Liver (tissue), 3 donors: ENCODE measurements around the gene RASA4B.
"Not testable (repeated sequence)": the region's sequence is repeated elsewhere in the genome, so short reads cannot be mapped to it uniquely, and the experiment has no call there.

ENCODE experiments used
- HNF4A ChIP-seq, 2 donors: conservative IDR thresholded peaks; 2 replicates each; pipeline ENCODE4 v1.6.1; 2016; ENCODE audit warnings: antibody characterized with exemption in 2 of 2, mild to moderate bottlenecking in 2 of 2
- HNF4G ChIP-seq: IDR thresholded peaks from 2 replicates; pipeline ENCODE4 v1.6.1; 2016; ENCODE audit warnings: antibody characterized with exemption
- JUND ChIP-seq, 2 donors: IDR thresholded peaks; 2 replicates each; pipeline ENCODE4 v1.6.1; 2016; ENCODE audit warnings: antibody characterized with exemption in 2 of 2
- NR2F2 ChIP-seq: IDR thresholded peaks from 2 replicates; pipeline ENCODE4 v1.6.1; 2016; ENCODE audit warnings: antibody characterized with exemption
- RAD21 ChIP-seq, 2 donors: IDR thresholded peaks; 2 replicates each; pipeline ENCODE4 v1.6.1; 2016; ENCODE audit warnings: antibody characterized with exemption in 2 of 2, mild to moderate bottlenecking in 2 of 2
- REST ChIP-seq: IDR thresholded peaks from 2 replicates; pipeline ENCODE4 v1.6.1; 2016; ENCODE audit warnings: antibody characterized with exemption, mild to moderate bottlenecking
- RXRA ChIP-seq, 2 donors: IDR thresholded peaks; 2 replicates each; pipeline ENCODE4 v1.6.1; 2017 to 2018; ENCODE audit warnings: antibody characterized with exemption in 2 of 2, mild to moderate bottlenecking in 1 of 2
- SP1 ChIP-seq: IDR thresholded peaks from 2 replicates; pipeline ENCODE4 v1.6.1; 2018; ENCODE audit warnings: antibody characterized with exemption, mild to moderate bottlenecking
- YY1 ChIP-seq: IDR thresholded peaks from 2 replicates; pipeline ENCODE4 v1.6.1; 2016; ENCODE audit warnings: antibody characterized with exemption, mild to moderate bottlenecking
- TF ChIP-seq, protein P1 (sequence below): IDR thresholded peaks from 2 replicates; pipeline ENCODE4 v1.6.1; 2016; ENCODE audit warnings: antibody characterized with exemption
- TF ChIP-seq, protein P2 (sequence below): fragments of 150-350 bp; IDR thresholded peaks from 2 replicates; pipeline ENCODE4 v1.5.1; 2017; ENCODE audit warnings: improper control_type of control experiment, low read depth, low read length; ENCODE audit not compliant: missing input control
- TF ChIP-seq, protein P3 (sequence below): IDR thresholded peaks from 2 replicates; pipeline ENCODE4 v1.6.1; 2016; ENCODE audit warnings: antibody characterized with exemption
- donor health status: healthy.
- donor health status: healthy.

DNA sequence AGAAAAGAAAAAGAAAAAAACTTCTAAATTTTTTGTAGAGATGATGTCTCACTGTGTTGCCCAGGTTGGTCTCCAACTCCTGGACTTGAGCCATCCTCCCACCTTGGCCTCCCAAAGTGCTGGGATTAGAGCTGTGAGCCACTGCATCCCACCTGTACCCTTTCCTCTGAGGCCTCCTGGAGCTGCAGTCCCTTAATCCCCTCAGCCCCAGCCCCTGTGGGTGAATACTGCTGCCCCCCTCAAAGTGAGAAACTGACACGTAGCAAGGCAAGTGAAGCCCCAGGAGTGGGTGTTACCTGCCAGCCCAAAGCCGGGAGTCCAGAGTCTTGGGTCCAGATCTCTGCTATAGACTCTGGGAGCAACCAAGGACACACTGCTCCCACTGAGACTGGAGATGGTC, 7.2 kb upstream of the RASA4B start:
- not testable (repeated sequence) for TF ChIP-seq RAD21 (IDR thresholded peaks at IDR 0.05); JUND (IDR thresholded peaks at IDR 0.05); HNF4A (conservative IDR thresholded peaks at IDR 0.05); SP1; REST; HNF4G; RXRA (IDR thresholded peaks at IDR 0.05); YY1; NR2F2
- TF ChIP-seq, protein P1, sequence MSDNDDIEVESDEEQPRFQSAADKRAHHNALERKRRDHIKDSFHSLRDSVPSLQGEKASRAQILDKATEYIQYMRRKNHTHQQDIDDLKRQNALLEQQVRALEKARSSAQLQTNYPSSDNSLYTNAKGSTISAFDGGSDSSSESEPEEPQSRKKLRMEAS: not testable (repeated sequence)
- TF ChIP-seq, protein P2, sequence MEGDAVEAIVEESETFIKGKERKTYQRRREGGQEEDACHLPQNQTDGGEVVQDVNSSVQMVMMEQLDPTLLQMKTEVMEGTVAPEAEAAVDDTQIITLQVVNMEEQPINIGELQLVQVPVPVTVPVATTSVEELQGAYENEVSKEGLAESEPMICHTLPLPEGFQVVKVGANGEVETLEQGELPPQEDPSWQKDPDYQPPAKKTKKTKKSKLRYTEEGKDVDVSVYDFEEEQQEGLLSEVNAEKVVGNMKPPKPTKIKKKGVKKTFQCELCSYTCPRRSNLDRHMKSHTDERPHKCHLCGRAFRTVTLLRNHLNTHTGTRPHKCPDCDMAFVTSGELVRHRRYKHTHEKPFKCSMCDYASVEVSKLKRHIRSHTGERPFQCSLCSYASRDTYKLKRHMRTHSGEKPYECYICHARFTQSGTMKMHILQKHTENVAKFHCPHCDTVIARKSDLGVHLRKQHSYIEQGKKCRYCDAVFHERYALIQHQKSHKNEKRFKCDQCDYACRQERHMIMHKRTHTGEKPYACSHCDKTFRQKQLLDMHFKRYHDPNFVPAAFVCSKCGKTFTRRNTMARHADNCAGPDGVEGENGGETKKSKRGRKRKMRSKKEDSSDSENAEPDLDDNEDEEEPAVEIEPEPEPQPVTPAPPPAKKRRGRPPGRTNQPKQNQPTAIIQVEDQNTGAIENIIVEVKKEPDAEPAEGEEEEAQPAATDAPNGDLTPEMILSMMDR: not testable (repeated sequence)
- TF ChIP-seq, protein P3, sequence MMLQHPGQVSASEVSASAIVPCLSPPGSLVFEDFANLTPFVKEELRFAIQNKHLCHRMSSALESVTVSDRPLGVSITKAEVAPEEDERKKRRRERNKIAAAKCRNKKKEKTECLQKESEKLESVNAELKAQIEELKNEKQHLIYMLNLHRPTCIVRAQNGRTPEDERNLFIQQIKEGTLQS: not testable (repeated sequence)
